SHP77 (cell line): ENCODE measurements around the gene TEKT5.
"Not testable (repeated sequence)": the region's sequence is repeated elsewhere in the genome, so short reads cannot be mapped to it uniquely, and the experiment has no call there.

ENCODE experiments used
- DNase-seq, 2 experiments: peaks; one replicate each; lab custom pipeline; 2025; lab: John Stamatoyannopoulos, UW

The TEKT5 gene

GRCh38 chr16:10658943-10659342, 35.8 kb downstream of the TEKT5 start:
- DNase-seq, result no peak

DNA sequence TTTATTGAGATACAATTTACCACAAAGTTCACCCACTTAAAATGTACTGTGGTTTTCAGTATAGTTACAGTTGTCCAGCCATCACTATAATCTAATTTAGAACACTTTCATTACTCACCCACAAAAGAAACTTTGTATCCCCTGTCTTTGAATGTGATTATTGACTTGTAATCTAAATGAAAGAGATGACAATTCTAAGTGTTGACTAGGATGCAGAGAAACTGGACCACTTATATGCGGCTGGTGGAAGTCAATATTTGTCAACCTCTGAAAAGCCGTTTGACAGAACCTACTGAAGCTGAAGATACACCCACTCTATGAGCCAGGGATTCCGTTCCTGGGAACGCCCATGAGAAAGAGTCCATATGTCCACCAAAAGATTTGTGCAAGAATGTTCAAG, 36.8 kb downstream of the TEKT5 start:
- no peak for DNase-seq

- DNase-seq, result no peak
These were observed 38.1 kb downstream of the TEKT5 start for GRCh38 chr16:10656618-10657017.

- no peak for DNase-seq
These were observed 39.2 kb downstream of the TEKT5 start for GRCh38 chr16:10655415-10655977.

GRCh38 chr16:10654592-10655414, 39.9 kb downstream of the TEKT5 start:
- no peak for DNase-seq

GRCh38 chr16:10652730-10653590, 41.8 kb downstream of the TEKT5 start:
- no peak for DNase-seq

DNA sequence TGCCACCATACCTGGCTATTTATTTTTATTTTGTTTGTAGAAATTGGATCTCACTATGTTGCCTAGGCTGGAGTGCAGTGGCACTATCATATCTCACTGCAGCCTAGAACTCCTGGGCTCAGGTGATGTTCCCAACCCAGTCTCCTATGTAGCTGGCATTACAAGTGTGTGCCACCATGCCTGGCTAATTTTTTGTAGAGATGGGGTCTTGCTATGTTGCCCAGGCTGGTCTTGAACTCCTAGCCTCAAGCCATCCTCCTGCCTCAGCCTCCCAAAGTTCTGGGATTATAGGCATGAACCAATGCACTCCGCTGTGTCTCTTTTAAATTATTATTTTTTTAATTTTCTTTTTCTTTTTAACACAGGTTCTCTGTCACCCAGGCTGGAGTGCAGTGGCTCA, 45.6 kb downstream of the TEKT5 start:
- not testable (repeated sequence) for DNase-seq

- no peak for DNase-seq
These were observed 46.9 kb downstream of the TEKT5 start for GRCh38 chr16:10647721-10648296.

GRCh38 chr16:10647264-10647720, 47.4 kb downstream of the TEKT5 start:
- DNase-seq, result no peak

DNA sequence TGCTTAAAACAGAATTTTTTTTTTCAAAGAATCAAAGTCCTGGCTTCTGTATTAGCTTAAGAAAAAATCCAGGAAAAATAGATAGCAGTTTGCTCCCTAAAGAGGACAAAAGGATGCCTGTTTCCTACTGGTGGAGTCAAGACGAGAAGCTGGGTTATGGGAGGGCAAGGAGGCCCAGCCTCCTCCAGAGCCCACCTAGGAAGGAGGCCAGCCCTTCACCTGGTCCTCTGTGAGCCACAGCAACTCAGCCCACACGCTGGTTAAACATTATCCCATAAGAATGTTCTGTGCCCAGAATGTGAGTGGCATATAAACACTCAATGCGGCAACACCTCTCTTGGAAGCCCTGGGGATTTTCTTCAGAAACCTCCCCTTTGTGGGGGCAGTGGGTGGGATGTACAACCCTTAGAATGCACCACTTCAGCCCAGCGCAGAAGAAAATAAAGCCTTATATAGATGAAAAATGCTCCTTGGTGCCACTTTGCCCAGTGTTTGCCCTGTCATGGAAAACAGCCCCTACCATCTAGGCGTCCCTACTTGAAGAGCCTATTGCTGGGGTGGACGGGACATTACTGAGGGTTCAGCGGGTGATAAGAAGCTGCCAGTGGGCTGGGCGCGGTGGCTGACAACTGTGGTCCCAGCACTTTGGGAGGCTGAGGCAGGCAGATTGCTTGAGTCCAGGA, 48.0 kb downstream of the TEKT5 start:
- DNase-seq, result no peak

- no peak for DNase-seq
These were observed 48.5 kb downstream of the TEKT5 start for GRCh38 chr16:10646228-10646580.

DNA sequence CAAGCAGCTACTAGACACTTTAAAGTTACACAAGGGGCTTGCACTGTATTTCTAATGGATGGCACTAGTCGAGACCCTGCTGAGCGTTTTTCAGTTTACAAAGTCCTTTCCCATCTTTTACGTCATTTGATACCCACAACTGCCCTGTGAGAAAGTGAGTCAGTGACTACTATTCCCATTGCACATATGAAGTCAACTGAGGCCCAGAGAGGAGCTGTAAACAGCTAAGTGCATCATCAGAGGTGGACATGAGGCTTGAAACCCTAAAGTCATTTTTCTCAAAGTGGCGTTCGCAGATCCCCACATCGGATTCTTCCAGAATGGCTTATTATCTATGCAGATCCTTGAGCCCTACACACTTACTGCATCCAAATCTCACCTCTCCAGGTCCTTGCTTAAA, 50.6 kb downstream of the TEKT5 start:
- DNase-seq, result no peak

DNA sequence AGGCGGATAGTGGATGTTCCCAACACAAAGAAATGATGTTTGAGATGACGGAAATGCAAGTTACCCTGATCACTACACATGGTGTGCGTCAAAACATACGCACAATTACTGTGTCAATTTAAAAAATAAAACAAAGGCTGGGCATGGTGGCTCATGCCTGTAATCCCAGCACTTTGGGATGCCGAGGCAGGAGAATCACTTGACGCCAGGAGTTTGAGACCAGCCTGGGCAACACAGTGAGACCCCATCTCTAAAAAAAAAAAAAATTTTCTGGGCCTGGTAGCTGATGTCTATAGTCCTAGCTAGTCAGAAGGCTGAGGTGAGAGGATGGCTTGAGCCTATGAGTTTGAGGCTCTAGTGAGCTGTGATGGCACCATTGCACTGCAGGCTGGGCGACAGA, 51.8 kb downstream of the TEKT5 start:
- DNase-seq, result no peak

- no peak for DNase-seq
These were observed 52.5 kb downstream of the TEKT5 start for GRCh38 chr16:10641953-10642949.

- DNase-seq, result no peak
These were observed 53.2 kb downstream of the TEKT5 start for GRCh38 chr16:10641555-10641952.

- DNase-seq, result no peak
These were observed 53.8 kb downstream of the TEKT5 start for GRCh38 chr16:10640934-10641333.

GRCh38 chr16:10638101-10638500, 56.6 kb downstream of the TEKT5 start:
- no peak for DNase-seq

DNA sequence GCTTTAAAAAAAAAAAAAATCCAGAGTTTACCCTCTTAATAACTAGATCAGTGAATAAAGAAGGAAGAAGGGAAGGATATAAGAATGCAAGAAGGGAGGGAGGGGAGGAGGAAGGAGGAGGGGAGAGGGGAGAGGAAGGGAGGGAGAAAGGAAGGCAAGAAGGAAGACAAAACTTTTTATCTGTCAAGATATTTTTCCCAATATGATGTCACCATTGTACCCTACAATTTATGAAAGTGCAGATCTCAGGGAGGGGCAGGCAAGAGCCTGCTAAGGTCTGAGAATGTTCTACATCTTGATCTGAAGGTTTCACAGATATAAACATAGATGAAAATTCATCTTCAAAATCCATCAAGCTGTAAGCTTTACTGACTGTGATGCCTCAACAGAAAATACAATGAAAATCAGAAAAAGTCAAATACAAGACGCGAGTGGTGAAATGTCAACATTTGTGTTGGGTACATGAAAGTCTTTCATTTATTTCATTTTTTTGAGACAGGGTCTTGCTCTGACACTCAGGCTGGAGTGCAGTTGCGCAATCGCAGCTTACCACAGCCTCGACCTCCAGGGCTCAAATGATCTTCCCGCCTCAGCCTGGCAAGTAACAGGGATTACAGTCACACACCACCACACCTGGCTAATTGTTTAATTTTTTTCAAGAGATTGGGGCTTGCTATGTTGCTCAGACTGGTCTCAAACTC, 57.2 kb downstream of the TEKT5 start:
- no peak for DNase-seq

- DNase-seq, result no peak
These were observed 59.2 kb downstream of the TEKT5 start for GRCh38 chr16:10635365-10636021.
